Activated naive CD8-positive, alpha-beta T cell (primary cell): Measurements from ENCODE around the gene PDXDC1.
"Not testable (repeated sequence)": the region's sequence is repeated elsewhere in the genome, so short reads cannot be mapped to it uniquely, and the experiment has no call there.

Experiments used
- H3K27ac Mint-ChIP-seq: one replicate; pipeline ENCODE4 v1.8.0; 2021; ENCODE audit warnings: mixed read lengths
- H3K27me3 Mint-ChIP-seq: one replicate; pipeline ENCODE4 v1.8.0; 2021; ENCODE audit warnings: mixed read lengths
- H3K36me3 Mint-ChIP-seq: one replicate; pipeline ENCODE4 v1.8.0; 2021; ENCODE audit warnings: mixed read lengths
- H3K4me1 Mint-ChIP-seq: one replicate; pipeline ENCODE4 v1.8.0; 2021; ENCODE audit warnings: low read depth, mixed read lengths
- H3K4me3 Mint-ChIP-seq: one replicate; pipeline ENCODE4 v1.8.0; 2021; ENCODE audit warnings: mild to moderate bottlenecking, mixed read lengths
- H3K9me3 Mint-ChIP-seq: one replicate; pipeline ENCODE4 v1.8.0; 2021; ENCODE audit warnings: low read depth, mixed read lengths

Gene PDXDC1

DNA sequence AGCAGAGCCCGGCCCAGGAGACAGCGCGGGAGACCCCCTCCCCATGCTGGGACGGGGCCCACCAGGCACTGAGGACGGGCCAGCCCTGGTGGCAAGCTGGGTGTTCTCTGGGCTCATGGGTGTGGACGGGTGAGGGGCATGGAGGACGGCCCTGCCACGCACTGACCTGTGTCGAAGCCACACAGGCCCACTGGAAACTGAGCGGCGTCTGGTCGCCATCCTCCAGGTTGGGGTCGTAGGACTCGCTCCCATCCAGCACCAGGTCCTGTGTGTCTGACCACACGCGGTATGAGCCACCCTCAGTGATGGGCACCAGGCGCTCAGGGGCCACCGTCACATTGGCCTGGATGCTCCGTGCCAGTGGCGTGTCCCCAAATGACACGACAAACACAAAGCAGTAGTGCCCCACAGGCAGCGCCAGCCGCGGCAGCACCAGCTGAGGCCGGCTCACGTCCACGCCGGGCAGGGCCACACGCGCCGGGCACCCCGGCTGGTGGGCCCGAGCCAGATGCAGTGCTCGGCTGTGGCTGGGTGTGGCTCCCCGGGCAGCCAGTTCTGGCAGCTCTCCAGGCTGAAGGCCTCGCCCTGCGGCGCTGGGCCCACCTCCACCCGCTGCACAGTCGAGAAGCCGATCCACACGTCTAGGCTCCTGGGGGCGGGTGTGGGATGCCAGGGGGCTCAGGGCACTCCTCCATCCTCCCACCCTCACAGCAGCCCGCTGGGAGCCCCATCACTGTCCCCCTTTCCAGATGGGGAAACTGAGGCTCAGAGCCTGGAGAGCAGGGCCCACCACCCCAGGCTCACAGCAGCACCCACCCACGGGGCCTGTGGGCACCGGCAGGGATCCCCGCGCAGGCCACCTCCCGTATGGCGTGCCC lies 160.9 kb downstream of the PDXDC1 start:
- not testable (repeated sequence) for H3K27ac Mint-ChIP-seq, H3K4me3 Mint-ChIP-seq, H3K27me3 Mint-ChIP-seq, H3K9me3 Mint-ChIP-seq, H3K4me1 Mint-ChIP-seq, H3K36me3 Mint-ChIP-seq

- not testable (repeated sequence) for H3K9me3 Mint-ChIP-seq
Measured at GRCh38 chr16:15137514-15137913, 162.7 kb downstream of the PDXDC1 start.

GRCh38 chr16:15140444-15141365 lies 165.9 kb downstream of the PDXDC1 start:
- not testable (repeated sequence) for H3K9me3 Mint-ChIP-seq, H3K27ac Mint-ChIP-seq, H3K27me3 Mint-ChIP-seq, H3K4me1 Mint-ChIP-seq, H3K36me3 Mint-ChIP-seq, H3K4me3 Mint-ChIP-seq

More at GRCh38 chr16:15137514-15137913, 162.7 kb downstream of the PDXDC1 start:
- not testable (repeated sequence) for H3K36me3 Mint-ChIP-seq, H3K4me3 Mint-ChIP-seq, H3K27ac Mint-ChIP-seq, H3K4me1 Mint-ChIP-seq, H3K27me3 Mint-ChIP-seq

- Mint-ChIP-seq H3K27ac (no peak overlapping the region), H3K4me3 (no peak overlapping the region), H3K9me3 (no peaks in the 10 kb centered on the region), H3K4me1 (peaks cover 2% of the 10 kb centered on the region), H3K27me3 (no peaks in the 10 kb centered on the region), H3K36me3 (no peaks in the 10 kb centered on the region)
Measured at GRCh38 chr16:15141586-15141985, 166.8 kb downstream of the PDXDC1 start.

- not testable (repeated sequence) for H3K36me3 Mint-ChIP-seq, H3K27ac Mint-ChIP-seq, H3K4me3 Mint-ChIP-seq, H3K27me3 Mint-ChIP-seq, H3K4me1 Mint-ChIP-seq, H3K9me3 Mint-ChIP-seq
Measured at GRCh38 chr16:15142107-15142890, 167.5 kb downstream of the PDXDC1 start.

DNA sequence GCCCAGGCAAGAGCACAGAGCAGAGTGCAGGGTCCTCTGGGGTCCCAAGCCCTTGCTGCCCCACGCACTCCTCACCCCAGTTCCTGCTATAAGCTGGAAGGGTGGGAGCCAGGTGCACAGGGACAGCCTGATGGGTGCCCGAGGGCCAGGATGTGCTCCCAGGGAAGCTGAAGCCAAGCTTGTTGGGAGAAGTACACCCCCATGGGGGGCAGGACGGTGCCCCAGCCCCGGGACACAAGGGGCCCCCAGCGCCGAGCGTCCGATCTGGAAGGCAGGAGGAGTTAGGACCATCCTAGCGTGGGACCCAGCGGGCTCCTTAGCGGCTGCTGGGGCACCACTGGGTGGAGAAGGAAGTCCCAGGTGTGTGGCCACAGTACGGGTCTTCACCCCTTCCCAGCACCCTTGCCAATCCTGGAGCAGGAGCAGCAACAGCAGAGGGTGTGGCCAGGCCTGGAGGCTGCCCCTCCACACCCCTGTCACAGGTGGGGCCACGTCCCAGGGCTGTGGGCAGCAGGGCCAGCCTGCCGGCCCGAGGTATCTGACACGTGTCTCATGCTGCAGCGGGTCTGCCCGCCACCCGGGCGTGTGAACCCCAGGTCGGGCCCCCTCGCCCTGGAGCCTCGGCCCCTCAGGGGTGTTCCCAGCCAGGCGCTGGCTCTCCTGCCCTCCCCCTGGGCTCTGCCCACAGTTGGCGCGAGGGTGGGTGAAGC lies 168.2 kb downstream of the PDXDC1 start:
- H3K27ac Mint-ChIP-seq, H3K9me3 Mint-ChIP-seq, H3K27me3 Mint-ChIP-seq, H3K4me1 Mint-ChIP-seq, H3K36me3 Mint-ChIP-seq, H3K4me3 Mint-ChIP-seq: not testable (repeated sequence)

DNA sequence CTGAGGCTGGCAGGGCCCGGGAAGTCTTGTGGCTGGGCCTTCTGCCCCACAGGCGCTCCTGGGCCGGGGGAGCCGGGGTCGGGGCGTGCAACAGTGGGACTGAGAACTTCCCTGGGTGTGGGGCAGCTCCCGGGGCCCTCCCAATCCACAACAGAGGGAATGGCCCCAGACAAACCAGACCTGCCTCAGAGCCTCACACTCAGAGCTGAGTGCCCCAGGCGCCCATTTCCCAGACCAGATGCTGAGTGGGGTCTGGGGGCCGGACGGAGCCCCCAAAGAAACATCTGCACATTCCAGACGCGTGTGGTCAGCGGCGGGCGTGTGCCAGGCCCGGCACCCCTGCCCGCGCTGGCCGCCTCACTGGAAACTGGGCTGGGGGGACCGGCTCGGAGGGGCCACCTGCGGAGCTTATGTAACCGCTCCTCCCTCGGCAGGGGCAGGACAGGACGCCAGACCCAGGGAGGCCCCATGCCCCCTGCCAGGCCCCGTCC lies 168.8 kb downstream of the PDXDC1 start:
- not testable (repeated sequence) for H3K27me3 Mint-ChIP-seq, H3K4me1 Mint-ChIP-seq, H3K27ac Mint-ChIP-seq, H3K9me3 Mint-ChIP-seq, H3K4me3 Mint-ChIP-seq, H3K36me3 Mint-ChIP-seq

DNA sequence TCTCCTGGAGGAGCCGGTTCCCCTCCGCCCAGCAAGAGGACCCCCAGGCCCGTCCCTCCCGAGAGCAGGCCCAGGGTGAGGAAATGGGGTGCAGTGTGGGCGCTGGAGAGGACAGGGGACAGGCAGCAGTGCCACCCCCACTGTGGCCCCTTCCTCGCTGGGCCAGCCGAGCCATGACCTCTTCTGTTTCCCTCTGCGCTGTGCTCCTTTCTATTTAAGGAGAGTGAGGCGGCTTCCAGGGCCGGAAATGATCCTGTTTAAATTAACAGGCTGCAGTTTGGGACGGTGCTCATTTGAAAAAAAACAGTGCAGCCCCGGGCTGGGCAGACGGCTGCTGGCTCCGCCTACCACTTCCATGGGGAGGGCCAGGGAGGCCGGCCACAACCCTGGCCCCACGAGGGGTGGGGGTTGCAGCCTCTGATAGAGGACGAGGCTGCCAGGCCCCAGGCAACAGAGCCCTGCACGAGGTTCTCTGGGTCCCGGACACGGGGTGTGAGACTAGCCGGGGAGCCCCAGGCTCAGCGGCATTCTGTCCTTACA lies 169.3 kb downstream of the PDXDC1 start:
- not testable (repeated sequence) for H3K36me3 Mint-ChIP-seq, H3K27ac Mint-ChIP-seq, H3K4me1 Mint-ChIP-seq, H3K4me3 Mint-ChIP-seq, H3K27me3 Mint-ChIP-seq, H3K9me3 Mint-ChIP-seq

GRCh38 chr16:15144781-15145417 lies 170.1 kb downstream of the PDXDC1 start:
- H3K27ac Mint-ChIP-seq, H3K27me3 Mint-ChIP-seq, H3K4me3 Mint-ChIP-seq, H3K9me3 Mint-ChIP-seq, H3K4me1 Mint-ChIP-seq, H3K36me3 Mint-ChIP-seq: not testable (repeated sequence)

GRCh38 chr16:15145418-15146263 lies 170.8 kb downstream of the PDXDC1 start:
- H3K36me3 Mint-ChIP-seq, H3K27ac Mint-ChIP-seq, H3K4me1 Mint-ChIP-seq, H3K27me3 Mint-ChIP-seq, H3K9me3 Mint-ChIP-seq, H3K4me3 Mint-ChIP-seq: not testable (repeated sequence)

GRCh38 chr16:15146264-15146662 lies 171.4 kb downstream of the PDXDC1 start:
- not testable (repeated sequence) for H3K36me3 Mint-ChIP-seq, H3K9me3 Mint-ChIP-seq, H3K27ac Mint-ChIP-seq, H3K4me1 Mint-ChIP-seq, H3K4me3 Mint-ChIP-seq, H3K27me3 Mint-ChIP-seq

DNA sequence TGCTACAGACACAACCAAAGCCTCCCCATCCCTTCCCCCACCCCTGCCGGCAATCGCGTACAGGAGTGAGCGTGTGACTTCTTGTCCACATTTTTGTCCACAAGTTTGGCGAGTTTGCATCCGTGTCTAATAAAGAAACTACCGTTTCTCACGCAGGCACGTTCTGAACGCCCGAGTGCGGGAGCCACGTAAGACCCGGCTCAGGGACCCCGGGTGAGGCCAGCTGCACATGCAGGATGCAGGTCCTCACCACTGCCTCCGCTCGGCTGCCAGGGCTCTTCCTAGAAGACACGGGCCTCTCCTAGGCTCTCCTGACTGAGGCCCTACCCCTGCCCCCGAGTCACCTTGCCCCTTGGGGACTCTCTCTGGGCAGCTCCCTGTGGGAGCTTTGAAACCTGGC lies 174.0 kb downstream of the PDXDC1 start:
- H3K27me3 Mint-ChIP-seq, H3K9me3 Mint-ChIP-seq, H3K4me3 Mint-ChIP-seq, H3K36me3 Mint-ChIP-seq, H3K27ac Mint-ChIP-seq, H3K4me1 Mint-ChIP-seq: not testable (repeated sequence)

GRCh38 chr16:15149260-15149659 lies 174.4 kb downstream of the PDXDC1 start:
- H3K36me3 Mint-ChIP-seq, H3K9me3 Mint-ChIP-seq, H3K27me3 Mint-ChIP-seq, H3K4me3 Mint-ChIP-seq, H3K4me1 Mint-ChIP-seq, H3K27ac Mint-ChIP-seq: not testable (repeated sequence)
